SJCRH30 (cell line): ENCODE measurements around the gene GSTM5. TPM values are rescaled to one million over a fixed set of nuclear protein-coding genes. Genes with fewer than 3 reads are reported as not detected.
"Not testable (repeated sequence)": the region's sequence is repeated elsewhere in the genome, so short reads cannot be mapped to it uniquely, and the experiment has no call there.

Experiments used
- DNase-seq, 2 experiments: peaks; one replicate each; pipeline ENCODE4 v3.0.0-alpha.2; 2015 to 2020
- H3K27ac ChIP-seq: fragments of 250-450 bp; sonication (Bioruptor Pico); 2 replicates; pipeline ENCODE4 v1.5.1; 2020; ENCODE audit warnings: mild to moderate bottlenecking, moderate library complexity
- H3K27me3 ChIP-seq: fragments of 250-450 bp; sonication (Bioruptor Pico); 2 replicates; pipeline ENCODE4 v1.5.1; 2020; ENCODE audit warnings: mild to moderate bottlenecking, moderate library complexity
- H3K36me3 ChIP-seq: fragments of 250-450 bp; sonication (Bioruptor Pico); 2 replicates; pipeline ENCODE4 v1.5.1; 2020; ENCODE audit warnings: mild to moderate bottlenecking, moderate library complexity
- H3K4me1 ChIP-seq: fragments of 250-450 bp; sonication (Bioruptor Pico); 2 replicates; pipeline ENCODE4 v1.5.1; 2020; ENCODE audit warnings: mild to moderate bottlenecking, moderate library complexity
- H3K4me3 ChIP-seq: fragments of 250-450 bp; sonication (Bioruptor Pico); 2 replicates; pipeline ENCODE4 v1.5.1; 2020; ENCODE audit warnings: mild to moderate bottlenecking, moderate library complexity
- H3K9me3 ChIP-seq: fragments of 250-450 bp; sonication (Bioruptor Pico); replicated peaks from 2 replicates; pipeline ENCODE4 v1.5.1; 2020; ENCODE audit warnings: mild to moderate bottlenecking, moderate library complexity
- total RNA-seq: library from RNA; depleted of rRNA; stranded (reverse); fragments of >200 nt; shearing (Covaris generic); gene quantifications from 2 replicates; pipeline ENCODE4 v1.2.3, GENCODE V29; 2014

The GSTM5 gene
- total RNA-seq, 1 experiment from 2014 or later: 0.02 TPM

DNA sequence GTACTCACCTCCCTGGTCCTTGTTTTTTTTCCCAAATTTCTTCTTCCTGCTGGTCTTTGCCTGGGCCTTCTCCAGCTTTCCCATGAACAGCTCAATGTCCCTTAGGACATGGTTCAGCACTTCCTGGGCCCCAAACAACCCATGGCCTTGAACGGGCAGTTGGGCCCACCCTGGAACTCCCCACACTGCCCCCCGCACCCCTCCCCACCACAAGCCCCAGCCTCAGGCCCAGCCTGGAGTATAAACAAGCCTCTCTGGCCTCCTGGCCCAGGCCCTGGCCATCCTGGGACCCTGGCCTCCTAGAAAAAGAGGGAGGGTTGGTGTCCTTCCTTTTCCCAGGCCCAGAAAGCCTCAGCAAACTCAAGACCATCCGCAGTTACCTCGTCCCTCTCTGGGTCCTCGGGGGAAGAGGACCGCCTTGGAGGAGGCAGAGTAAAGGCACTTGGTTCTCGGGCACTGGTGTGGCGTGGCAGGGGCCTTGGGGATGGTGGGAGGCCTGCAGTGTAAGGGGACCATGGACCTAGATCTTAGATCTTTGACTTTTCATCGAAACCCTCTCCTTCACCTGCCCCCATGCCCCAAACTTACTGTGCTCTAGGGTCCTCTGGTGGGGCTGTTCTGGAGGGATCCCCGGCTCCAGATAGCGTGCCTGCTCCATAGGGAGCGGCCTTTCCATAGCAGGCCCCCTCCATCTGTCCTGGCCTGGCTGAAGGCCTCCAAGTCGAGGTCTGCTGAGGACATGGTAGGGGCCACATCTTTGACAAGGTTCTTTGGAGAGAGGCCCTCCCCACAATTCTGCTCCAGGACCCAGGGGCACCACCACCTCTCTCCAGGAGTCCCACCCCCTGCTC, 46.1 kb downstream of the GSTM5 start:
- Histone ChIP-seq H3K36me3 (no peaks in the 10 kb centered on the region), H3K4me3 (no peak overlapping the region), H3K4me1 (no peaks in the 10 kb centered on the region), H3K27ac (no peak overlapping the region), H3K9me3 (no peaks in the 10 kb centered on the region), H3K27me3 (peaks cover 7% of the 10 kb centered on the region)
- no peak for DNase-seq

DNA sequence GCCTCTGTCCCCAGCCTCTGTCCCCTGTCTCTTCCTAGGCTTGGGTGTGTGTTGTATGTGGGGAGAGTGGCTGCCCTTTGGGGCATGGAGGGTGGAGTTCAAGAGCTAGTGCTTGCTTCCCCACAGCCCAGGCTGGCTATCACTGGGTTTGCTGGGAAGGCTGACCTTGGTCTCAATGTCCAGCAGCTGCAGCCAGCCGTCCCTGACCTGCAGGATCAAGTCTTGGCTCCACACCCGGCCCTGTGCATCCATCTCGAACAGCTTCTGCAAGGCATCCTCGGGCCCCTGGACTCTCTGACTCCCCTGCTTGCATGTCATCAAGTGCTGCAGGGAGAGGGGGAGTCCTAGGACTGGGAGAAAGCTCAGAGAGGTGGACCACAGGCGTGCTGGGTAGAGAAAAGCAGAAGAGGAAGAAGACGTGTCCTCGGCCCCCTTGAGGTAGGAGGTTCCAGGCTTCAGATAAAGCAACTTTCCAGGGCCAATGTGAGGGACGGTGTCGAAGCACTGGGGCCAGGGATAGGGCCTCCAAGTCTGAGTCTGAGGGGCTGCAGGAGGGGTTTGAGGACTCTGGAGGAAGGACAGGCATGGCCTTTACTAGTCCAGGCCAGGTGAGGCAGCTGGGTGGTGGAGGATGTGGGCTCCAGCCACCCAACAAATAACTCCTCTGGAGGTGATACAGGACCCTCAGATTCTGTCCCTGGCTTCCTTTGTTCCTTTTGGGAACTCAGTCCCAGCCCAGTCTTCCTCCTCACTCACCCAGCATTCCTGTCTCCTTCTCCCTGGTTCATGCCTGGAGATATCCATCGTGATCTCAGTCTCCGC, 47.7 kb downstream of the GSTM5 start:
- H3K36me3 ChIP-seq: no peaks in the 10 kb centered on the region
- H3K4me1 ChIP-seq: no peaks in the 10 kb centered on the region
- H3K27me3 ChIP-seq: peaks cover 12% of the 10 kb centered on the region
- DNase-seq: no peak
- H3K27ac ChIP-seq: no peak overlapping the region
- H3K9me3 ChIP-seq: no peaks in the 10 kb centered on the region
- no peak overlapping the region for H3K4me3 ChIP-seq

- no peak overlapping the region for H3K4me3 ChIP-seq
- no peak for DNase-seq
These were observed 48.7 kb downstream of the GSTM5 start for GRCh38 chr1:109760581-109761226.

DNA sequence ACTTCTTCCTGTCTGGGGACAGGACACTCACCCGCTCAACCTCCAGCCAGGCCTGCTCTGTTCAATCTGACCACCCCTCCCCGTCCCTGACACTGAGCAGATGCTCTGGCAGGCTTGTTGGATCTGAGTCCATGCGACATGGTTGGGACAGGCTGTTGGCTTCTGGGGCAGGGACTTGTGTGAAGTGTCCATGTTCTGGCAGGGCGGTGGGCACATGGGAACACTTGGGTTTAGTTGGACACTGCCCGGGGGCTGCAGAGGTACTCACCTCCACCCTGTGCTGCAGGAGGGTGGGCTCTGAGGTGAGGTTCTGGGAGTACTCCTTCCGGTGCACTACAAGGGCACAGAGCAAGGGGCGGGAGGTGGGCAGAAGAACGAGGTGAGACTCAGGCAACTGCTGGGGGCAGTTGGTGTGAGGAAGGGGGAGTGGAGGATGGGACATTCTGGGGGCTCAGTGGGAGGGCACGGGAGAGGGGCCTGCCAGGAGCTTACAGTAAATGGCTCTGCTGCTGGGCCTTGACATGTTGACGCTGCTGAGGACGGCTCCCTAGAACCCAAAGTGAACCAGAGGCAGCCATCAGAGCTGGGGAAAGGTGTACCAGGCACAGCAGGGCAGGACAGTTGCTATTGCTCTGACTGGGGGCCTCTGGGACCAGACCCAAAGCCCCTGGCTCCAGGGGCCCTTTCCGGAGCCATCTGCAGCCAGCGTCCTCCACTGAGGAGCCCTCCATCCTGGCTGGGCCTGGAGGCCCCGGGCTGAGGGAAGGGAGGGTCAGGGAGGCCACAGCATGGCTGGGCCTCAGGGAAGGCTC, 49.4 kb downstream of the GSTM5 start:
- Histone ChIP-seq H3K4me1 (no peaks in the 10 kb centered on the region), H3K27ac (no peak overlapping the region), H3K27me3 (peaks cover 18% of the 10 kb centered on the region), H3K36me3 (no peaks in the 10 kb centered on the region), H3K4me3 (no peak overlapping the region), H3K9me3 (no peaks in the 10 kb centered on the region)
- DNase-seq: no peak

More at GRCh38 chr1:109760581-109761226, 48.7 kb downstream of the GSTM5 start:
- Histone ChIP-seq H3K9me3 (no peaks in the 10 kb centered on the region), H3K36me3 (no peaks in the 10 kb centered on the region), H3K27me3 (peaks cover 14% of the 10 kb centered on the region), H3K4me1 (no peaks in the 10 kb centered on the region), H3K27ac (no peak overlapping the region)

- H3K27me3 ChIP-seq: peaks cover 18% of the 10 kb centered on the region
- no peaks in the 10 kb centered on the region for H3K36me3 ChIP-seq
- H3K4me1 ChIP-seq: no peaks in the 10 kb centered on the region
- DNase-seq: no peak
- no peak overlapping the region for H3K4me3 ChIP-seq
- no peak overlapping the region for H3K27ac ChIP-seq
- no peaks in the 10 kb centered on the region for H3K9me3 ChIP-seq
These were observed 50.1 kb downstream of the GSTM5 start for GRCh38 chr1:109762039-109762585.

DNA sequence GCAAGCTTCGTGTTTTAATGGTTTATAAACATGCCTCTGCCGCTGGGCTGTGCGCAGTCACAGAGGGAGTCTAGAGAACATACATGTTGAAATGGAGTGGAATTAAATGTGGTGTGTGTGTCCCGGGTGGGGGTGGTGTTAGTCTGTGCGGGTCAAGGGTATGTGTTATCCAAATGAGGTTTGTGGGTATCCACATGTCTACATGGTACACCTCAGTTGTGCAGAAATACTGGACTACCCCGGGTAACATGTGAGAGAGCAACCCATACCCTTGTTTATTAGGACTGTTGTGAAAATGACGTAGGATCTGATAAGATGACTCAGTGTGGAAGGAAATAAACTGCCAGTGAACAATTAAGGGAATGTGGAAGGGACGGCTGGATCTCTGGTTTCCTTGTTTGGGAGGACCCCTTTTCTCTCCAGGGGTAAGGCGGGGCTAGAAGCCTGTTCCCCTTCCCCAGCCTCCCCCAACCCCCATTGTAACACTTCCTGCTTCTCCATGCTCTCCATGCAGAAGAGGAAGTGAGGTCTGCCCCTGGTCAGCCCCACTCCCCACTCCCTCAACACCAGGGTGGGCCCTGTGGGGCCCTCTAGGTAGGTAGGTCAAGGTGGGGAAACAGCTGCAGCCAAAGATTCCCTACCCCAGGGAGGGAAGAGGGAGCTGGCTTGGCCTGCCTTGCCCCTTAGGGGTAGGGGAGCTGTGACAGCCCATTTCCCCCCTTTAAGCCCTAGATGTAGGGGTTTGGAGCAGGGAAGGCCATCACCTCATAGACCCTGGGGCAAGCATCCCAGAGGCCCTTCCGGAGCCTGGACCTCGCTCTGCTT, 51.0 kb downstream of the GSTM5 start:
- H3K27ac ChIP-seq: no peak overlapping the region
- H3K36me3 ChIP-seq: no peaks in the 10 kb centered on the region
- no peaks in the 10 kb centered on the region for H3K9me3 ChIP-seq
- peaks cover 18% of the 10 kb centered on the region for H3K27me3 ChIP-seq
- no peak for DNase-seq
- no peak overlapping the region for H3K4me3 ChIP-seq
- no peaks in the 10 kb centered on the region for H3K4me1 ChIP-seq

DNA sequence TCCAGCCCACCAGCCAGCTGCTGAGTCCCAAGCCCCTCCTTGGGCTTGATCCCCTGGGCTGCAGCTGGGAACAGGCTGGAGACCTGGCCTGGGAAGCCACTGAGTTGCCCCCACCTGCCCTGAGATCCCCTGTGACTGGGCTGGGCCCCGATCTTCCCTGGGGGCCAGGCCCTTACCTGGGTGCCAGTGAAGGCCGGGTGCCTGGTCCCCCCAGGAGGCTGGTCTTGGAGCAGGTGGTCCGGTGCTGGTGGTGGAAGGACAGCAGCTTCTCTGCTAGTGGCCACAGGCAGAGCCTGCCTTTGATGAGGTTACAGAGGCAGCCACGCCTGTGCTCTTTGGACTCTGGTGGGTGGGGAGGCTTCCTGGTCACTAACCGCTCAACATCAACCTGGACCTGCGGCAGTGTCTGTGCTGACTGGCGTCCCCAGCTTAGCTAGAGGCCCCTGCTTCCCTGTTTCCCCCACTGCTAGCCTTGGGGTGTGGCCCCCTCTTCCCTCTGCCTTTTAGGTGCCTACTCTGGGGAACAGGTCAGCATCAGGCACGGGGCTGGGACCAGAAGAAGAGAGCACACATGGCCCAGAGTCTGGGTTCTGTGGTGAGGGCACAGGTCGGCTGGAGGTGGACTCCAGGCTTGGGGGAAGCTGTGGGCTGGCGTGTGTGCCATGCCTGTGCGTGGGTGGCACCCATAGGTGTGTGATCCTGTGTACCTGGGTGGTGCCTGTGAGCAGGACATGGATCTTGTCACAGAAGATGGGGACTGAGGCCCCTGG, 51.8 kb downstream of the GSTM5 start, which contains the start of gene EPS8L3:
EPS8L3 (minus strand) TSS at position 278 of the 770 bp plus-strand sequence. CDS start 2,174 bp downstream, outside the sequence.
- Histone ChIP-seq H3K4me3 (no peak within 1 kb of the TSS), H3K36me3 (no peaks in the 10 kb centered on the region), H3K9me3 (no peaks in the 10 kb centered on the region), H3K4me1 (no peaks in the 10 kb centered on the region), H3K27ac (no peak within 1 kb of the TSS), H3K27me3 (peaks cover 18% of the 10 kb centered on the region)
- no peak for DNase-seq

DNA sequence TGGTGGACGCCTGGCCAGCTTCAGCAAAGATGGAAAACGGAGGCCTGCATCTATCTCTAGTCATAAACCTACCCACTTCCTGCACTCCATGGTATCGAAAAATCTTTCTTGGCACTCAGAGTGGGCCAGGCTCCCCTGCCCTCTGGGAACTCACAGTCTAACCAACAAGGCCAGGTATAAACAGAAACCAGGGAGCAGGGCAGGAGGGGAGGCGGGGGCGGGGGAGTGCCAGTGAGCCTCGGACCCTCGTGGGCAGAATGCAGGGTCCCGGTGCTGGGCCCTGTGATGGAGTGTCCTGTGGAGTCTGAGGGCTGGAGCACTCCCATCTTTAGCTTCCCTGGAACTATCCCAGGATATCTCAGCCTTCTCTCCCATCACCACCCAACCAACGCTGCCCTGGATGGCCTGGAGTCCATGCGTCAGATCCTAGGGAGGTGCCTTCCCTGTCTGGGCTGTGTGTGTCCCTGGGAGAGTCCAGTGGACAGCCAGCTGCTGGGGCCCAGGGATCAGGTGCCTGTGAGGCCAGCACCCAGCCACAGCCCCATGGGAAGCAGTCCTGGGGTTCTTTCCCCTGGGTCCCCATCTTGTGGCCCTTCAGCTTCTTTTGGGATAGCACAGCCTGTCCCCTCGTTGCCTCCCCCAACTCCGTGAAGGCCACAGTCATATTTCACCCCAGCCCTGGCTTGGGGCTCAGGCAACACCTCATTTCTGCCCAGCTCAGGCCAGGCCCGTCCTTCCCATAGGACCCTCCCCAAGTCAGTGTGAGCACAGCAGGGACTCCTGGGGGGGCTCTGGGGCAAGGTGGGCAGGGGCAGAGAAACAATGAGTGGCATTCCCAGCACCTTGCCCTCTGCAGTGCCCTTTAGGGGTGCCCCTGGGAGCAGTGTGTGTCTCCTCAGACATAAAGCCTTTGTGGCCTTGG, 52.8 kb downstream of the GSTM5 start:
- Histone ChIP-seq H3K4me3 (no peak overlapping the region), H3K27me3 (peaks cover 18% of the 10 kb centered on the region), H3K9me3 (no peaks in the 10 kb centered on the region), H3K36me3 (no peaks in the 10 kb centered on the region), H3K27ac (no peak overlapping the region), H3K4me1 (no peaks in the 10 kb centered on the region)
- DNase-seq: no peak

DNA sequence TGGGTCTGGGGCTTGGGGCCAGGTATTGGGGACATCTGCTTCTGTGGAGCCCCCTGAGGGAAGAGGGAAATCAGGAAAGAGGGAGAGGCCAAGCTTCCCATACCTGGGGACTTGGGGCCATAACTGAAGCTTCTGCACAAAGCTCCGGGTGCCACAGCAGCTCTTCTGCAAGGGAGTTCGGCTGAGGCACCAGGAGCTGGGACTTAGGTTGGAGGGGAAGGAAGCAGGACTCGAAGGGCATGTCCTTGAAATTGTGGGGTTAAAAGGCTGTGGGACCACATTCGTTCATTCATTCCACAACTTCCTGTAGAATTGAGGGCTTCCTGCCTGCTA, 53.4 kb downstream of the GSTM5 start:
- H3K27ac ChIP-seq: no peak overlapping the region
- peaks cover 23% of the 10 kb centered on the region for H3K27me3 ChIP-seq
- no peak overlapping the region for H3K4me3 ChIP-seq
- H3K9me3 ChIP-seq: no peaks in the 10 kb centered on the region
- no peaks in the 10 kb centered on the region for H3K4me1 ChIP-seq
- H3K36me3 ChIP-seq: no peaks in the 10 kb centered on the region
- no peak for DNase-seq

DNA sequence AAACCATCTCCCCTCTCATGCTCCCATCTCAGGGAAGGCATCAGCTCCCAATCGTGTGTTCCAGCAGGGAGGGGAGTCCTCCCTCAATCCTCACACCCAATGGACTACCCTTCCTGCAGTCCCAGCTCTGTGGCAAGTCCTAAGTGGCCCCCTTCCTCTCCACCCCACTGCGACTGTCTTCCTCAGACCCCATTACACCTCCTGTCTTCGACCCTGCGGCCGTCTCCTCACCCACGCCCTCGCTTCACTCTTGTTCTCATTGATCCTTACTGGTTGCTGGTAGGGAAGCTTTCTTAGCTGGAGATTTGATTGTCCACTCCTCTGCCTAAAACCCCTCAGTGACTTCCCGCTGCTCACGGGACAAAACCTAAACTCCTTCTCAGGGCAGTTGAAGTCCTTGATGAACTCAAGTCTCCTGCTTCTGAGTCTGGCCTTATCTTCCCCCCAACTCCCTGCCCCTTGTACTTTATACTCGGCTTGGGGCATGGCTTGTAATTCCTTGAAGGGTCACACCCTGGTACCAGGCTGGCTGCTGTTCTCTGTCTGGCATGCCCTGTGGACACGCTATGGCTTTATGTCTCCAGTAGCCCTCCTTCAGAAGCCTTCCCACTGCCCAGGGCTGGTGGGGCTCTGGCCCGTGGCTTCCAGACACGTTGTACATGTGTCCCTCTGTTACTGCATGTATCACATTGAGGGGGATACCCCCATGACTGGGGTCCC, 54.0 kb downstream of the GSTM5 start:
- Histone ChIP-seq H3K36me3 (no peaks in the 10 kb centered on the region), H3K27ac (no peak overlapping the region), H3K4me1 (0 out of 2 replicates have a peak, but pooled peaks cover 3% of the 10 kb centered on the region), H3K27me3 (peaks cover 29% of the 10 kb centered on the region), H3K9me3 (no peaks in the 10 kb centered on the region), H3K4me3 (no peak overlapping the region)
- no peak for DNase-seq

- not testable (repeated sequence) for H3K36me3 ChIP-seq, H3K27ac ChIP-seq, H3K4me3 ChIP-seq, H3K9me3 ChIP-seq, H3K4me1 ChIP-seq, DNase-seq
- peaks cover 31% of the 10 kb centered on the region for H3K27me3 ChIP-seq
These were observed 55.1 kb downstream of the GSTM5 start for GRCh38 chr1:109766991-109767636.
